ENCODE measurements around the gene ENTPD2.

DNA sequence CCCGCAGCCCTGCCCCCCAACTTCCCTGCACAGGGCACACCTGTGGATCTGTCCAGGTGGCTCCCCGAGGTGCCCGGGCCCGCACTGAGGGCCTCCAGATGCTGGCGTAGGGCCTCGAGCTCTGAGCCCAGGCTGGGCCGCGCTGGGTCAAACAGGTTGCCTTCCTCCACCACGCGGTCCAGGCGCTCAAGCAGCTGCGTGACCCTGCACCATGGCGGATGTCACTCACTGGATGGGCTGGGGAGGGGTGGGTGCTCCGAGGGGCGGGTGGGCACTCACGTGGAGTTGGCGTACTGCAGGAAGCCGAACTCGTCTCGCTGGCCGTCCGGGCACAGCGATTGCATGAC is 31.2 kb downstream of the ENTPD2 start:
- TF ChIP-seq CTCF (IDR thresholded peaks at IDR 0.05) (no peak), POLR2A (IDR thresholded peaks at IDR 0.05) (no peak)
